Thyroid gland (tissue), 4 donors: ENCODE data around the gene MATK. TPM values are rescaled to one million over a fixed set of nuclear protein-coding genes. Genes with fewer than 3 reads are reported as not detected.
"Not testable (repeated sequence)": the region's sequence is repeated elsewhere in the genome, so short reads cannot be mapped to it uniquely, and the experiment has no call there.

Source experiments
- DNase-seq, 2 donors: peaks; one replicate each; pipeline ENCODE4 v3.0.0-alpha.2; 2019
- H3K27ac ChIP-seq, 3 donors: fragments of 200-600 bp; sonication (generic); 1 replicate in 2 of 3; 2 replicates in 1 of 3; pipeline ENCODE4 v1.5.1; 2016 to 2019; ENCODE audit warnings: mild to moderate bottlenecking in 1 of 3, moderate library complexity in 1 of 3
- H3K27me3 ChIP-seq: fragments of 200-600 bp; sonication (generic); one replicate; pipeline ENCODE4 v1.5.1; 2019
- H3K36me3 ChIP-seq, 2 donors: fragments of 200-600 bp; sonication (generic); one replicate each; pipeline ENCODE4 v1.5.1; 2016 to 2019
- H3K4me1 ChIP-seq, 2 donors: fragments of 200-600 bp; sonication (generic); one replicate each; pipeline ENCODE4 v1.5.1; 2017 to 2019
- H3K4me3 ChIP-seq, 3 donors: fragments of 200-600 bp; sonication (generic); replicated peaks in 1 of 3; 1 replicate in 2 of 3; 2 replicates in 1 of 3; pipeline ENCODE4 v1.5.1; 2016; ENCODE audit warnings: mild to moderate bottlenecking in 1 of 3
- H3K9me3 ChIP-seq: fragments of 200-600 bp; sonication (generic); one replicate; pipeline ENCODE4 v1.5.1; 2017
- POLR2A ChIP-seq, 2 donors: fragments of 450-650 bp; IDR thresholded peaks; one replicate each; pipeline ENCODE4 v1.6.1; 2017; ENCODE audit warnings: antibody characterized with exemption in 2 of 2, mild to moderate bottlenecking in 2 of 2, moderate library complexity in 1 of 2
- WGBS, 2 donors: methylation state at CpG; one replicate each; pipeline ENCODE4 v1.1.5; 2017; 5-methylcytosine and 5-hydroxymethylcytosine counted together
- intact Hi-C: fragments of 100-400 bp; cut with DNase I; formaldehyde crosslinking; loops from one replicate; pipeline ENCODE4 v1.15.1; 2023
- total RNA-seq, 4 donors: library from RNA; depleted of rRNA; stranded (reverse); fragments of >200 nt; gene quantifications; one replicate each; pipeline ENCODE4 v1.2.3, GENCODE V29; 2016
- TF ChIP-seq, protein P1 (sequence below), 6 experiments: fragments of 200-600 bp in 3 of 6; fragments of 450-650 bp in 3 of 6; sonication (generic) in 3 of 6; IDR thresholded peaks; one replicate each; pipeline ENCODE4 v1.5.1; 2016 to 2019; ENCODE audit warnings: antibody characterized with exemption in 6 of 6, mild to moderate bottlenecking in 2 of 6, inconsistent platforms in 1 of 6, moderate library complexity in 1 of 6

Gene MATK
- total RNA-seq, 4 donors from 2014 or later, result 0.93 to 14.7 (median 2.7) TPM

DNA sequence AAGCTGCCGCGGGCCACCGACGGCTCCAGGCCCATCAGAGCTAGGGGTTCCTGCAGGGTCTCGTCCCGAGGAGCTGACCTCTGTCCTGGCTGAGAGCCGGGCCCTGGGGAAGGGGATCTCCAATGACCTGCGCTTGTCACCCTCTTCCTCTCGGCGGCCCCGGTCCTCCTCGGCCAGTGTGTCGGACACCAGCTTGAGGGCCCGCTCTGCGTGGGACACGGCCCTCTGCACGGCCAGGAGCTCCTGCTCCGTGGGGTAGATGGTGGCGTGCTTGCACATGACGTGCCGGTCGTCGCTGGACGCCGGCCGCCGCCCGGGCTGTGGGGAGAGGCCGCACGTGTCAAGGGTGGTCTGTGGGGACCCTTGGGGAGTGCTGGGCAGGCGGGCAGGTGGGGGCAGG is 32.7 kb upstream of the MATK start:
- WGBS, 2 donors, result 30 to 68% methylated on average over 2 to 25 of the region's 31 CpGs

DNA sequence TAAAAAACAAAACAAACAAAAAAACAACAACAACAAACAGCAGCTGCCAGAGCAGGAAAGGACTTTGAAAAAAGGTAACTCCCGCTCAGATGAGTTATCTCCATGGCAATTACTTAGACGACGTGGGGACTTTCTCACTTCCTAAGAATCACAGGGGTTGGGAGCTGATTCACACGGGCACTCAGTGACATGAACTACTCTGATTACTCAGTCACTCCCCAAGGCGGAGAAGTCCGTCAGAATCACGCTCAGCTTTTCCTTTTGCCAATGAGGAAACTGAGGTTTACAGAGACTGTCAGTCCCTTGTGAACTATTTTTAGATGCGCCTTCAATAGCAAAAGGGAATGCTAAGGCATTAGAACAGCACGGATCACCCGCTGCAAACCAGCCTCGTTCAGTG is 32.3 kb upstream of the MATK start:
- no peak overlapping the region for H3K4me3 ChIP-seq
- DNase-seq, result no peak
- no peak for TF ChIP-seq POLR2A (IDR thresholded peaks at IDR 0.05)
- TF ChIP-seq, protein P1, sequence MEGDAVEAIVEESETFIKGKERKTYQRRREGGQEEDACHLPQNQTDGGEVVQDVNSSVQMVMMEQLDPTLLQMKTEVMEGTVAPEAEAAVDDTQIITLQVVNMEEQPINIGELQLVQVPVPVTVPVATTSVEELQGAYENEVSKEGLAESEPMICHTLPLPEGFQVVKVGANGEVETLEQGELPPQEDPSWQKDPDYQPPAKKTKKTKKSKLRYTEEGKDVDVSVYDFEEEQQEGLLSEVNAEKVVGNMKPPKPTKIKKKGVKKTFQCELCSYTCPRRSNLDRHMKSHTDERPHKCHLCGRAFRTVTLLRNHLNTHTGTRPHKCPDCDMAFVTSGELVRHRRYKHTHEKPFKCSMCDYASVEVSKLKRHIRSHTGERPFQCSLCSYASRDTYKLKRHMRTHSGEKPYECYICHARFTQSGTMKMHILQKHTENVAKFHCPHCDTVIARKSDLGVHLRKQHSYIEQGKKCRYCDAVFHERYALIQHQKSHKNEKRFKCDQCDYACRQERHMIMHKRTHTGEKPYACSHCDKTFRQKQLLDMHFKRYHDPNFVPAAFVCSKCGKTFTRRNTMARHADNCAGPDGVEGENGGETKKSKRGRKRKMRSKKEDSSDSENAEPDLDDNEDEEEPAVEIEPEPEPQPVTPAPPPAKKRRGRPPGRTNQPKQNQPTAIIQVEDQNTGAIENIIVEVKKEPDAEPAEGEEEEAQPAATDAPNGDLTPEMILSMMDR (IDR thresholded peaks at IDR 0.05), result no peak
- H3K27me3 ChIP-seq, result no peaks in the 10 kb centered on the region
- H3K27ac ChIP-seq, result no peak overlapping the region
- H3K36me3 ChIP-seq, result no peaks in the 10 kb centered on the region
- 46 to 51% methylated on average over 11 of the region's 11 CpGs for WGBS, 2 donors
- intact Hi-C loops, result no loop called here
- H3K9me3 ChIP-seq, result no peaks in the 10 kb centered on the region
- no peaks in the 10 kb centered on the region for H3K4me1 ChIP-seq

More for the DNA sequence above, 32.7 kb upstream of the MATK start:
- Histone ChIP-seq H3K27ac (no peak overlapping the region), H3K27me3 (no peaks in the 10 kb centered on the region), H3K36me3 (no peaks in the 10 kb centered on the region), H3K4me1 (no peaks in the 10 kb centered on the region), H3K9me3 (no peaks in the 10 kb centered on the region), H3K4me3 (no peak overlapping the region)
- TF ChIP-seq POLR2A (IDR thresholded peaks at IDR 0.05), result no peak
- TF ChIP-seq, protein P1 (IDR thresholded peaks at IDR 0.05), result no peak
- no peak for DNase-seq
- intact Hi-C loops, result no loop called here

DNA sequence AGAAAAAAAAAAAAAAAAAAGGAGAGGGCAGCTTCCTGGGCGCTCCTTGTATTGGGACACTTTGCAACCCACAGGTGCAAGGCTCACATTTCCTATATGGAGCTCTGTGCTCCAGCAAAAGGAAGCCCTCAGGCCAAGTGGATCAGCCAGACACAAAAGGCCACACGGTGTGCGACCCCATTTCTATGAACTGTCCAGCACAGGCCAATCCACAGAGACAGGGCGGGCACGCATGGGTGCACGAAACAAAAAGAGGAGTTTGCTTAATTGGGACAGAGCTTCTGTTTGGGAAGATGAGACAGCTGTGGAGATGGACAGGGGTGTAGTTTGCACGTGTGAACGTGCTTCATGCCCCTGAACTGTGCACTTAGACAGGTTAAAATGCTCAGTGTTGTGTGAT is 31.6 kb upstream of the MATK start:
- Histone ChIP-seq H3K36me3 (no peaks in the 10 kb centered on the region), H3K27me3 (no peaks in the 10 kb centered on the region), H3K27ac (no peak overlapping the region), H3K4me1 (peaks cover 0 to 7% of the 10 kb centered on the region in 2 donors), H3K9me3 (no peaks in the 10 kb centered on the region), H3K4me3 (no peak overlapping the region)
- WGBS, 2 donors, result 83 to 86% methylated on average over 8 of the region's 8 CpGs
- DNase-seq, result no peak
- TF ChIP-seq POLR2A (IDR thresholded peaks at IDR 0.05), result no peak
- TF ChIP-seq, protein P1 (IDR thresholded peaks at IDR 0.05), result no peak
- intact Hi-C loops, result no loop called here

DNA sequence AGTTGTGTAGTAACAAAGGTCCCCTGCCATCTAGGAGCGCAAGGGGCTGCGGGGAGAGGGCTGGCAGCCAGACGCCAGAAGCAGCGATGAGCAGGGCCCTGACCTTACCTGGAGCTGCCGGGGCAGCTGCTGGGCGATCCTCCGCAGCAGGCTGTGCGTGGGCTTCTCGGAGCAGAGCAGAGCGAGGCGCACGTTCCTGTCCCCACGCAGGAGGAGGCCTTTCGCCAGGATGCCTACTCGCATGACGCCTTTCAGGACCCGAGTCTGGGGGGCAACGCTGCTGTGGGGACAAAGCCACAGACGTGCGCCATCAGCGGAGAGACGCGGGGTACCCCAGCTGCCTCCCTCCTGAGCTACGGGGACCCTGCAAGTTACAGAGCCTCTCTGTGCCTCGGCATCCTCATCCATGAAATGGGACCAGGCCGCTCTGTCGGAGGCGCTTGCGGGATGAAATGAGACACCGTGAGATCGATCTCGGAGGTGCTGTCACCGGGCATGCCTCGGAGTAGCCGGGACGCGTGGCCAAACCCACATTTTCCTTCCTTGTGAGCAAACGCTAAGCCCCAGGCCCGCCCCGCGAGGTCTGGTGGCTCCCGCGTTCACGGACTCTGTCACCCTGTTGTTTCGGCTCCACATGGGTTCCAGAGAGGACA is 30.5 kb upstream of the MATK start:
- Histone ChIP-seq H3K4me1 (peaks cover 0 to 7% of the 10 kb centered on the region in 2 donors), H3K27me3 (no peaks in the 10 kb centered on the region), H3K4me3 (no peak overlapping the region), H3K36me3 (no peaks in the 10 kb centered on the region), H3K9me3 (no peaks in the 10 kb centered on the region), H3K27ac (no peak overlapping the region)
- WGBS, 2 donors, result 88 to 92% methylated on average over 26 to 38 of the region's 45 CpGs
- TF ChIP-seq, protein P1 (IDR thresholded peaks at IDR 0.05), result no peak
- no peak for TF ChIP-seq POLR2A (IDR thresholded peaks at IDR 0.05)
- intact Hi-C loops, result no loop called here
- no peak for DNase-seq

DNA sequence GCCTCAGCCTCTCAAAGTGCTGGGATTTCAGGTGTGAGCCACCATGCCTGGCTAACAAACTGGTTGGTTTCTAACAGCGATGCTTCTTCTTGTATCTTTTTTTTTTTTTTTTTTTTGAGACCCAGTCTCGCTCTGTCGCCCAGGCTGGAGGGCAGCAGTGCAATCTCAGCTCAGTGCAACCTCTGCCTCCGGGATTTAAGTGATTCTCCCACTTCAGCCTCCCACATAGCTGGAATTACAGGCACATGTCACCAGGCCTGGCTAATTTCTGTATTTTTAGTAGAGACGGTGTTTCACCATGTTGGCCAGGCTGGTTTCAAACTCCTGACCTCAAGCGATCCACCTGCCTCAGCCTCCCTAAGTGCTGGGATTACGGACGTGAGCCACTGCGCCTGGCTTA is 30.0 kb upstream of the MATK start:
- H3K27ac ChIP-seq, DNase-seq, H3K27me3 ChIP-seq, H3K4me3 ChIP-seq, H3K36me3 ChIP-seq, H3K4me1 ChIP-seq, intact Hi-C loops, H3K9me3 ChIP-seq: not testable (repeated sequence)
- WGBS, 2 donors, result 83 to 87% methylated on average over 9 of the region's 9 CpGs
